Measurements from ENCODE around the gene MAFG.
A peak's percentile ranks its signal among the peaks of the same experiment; 100 is the strongest.

The MAFG gene

DNA sequence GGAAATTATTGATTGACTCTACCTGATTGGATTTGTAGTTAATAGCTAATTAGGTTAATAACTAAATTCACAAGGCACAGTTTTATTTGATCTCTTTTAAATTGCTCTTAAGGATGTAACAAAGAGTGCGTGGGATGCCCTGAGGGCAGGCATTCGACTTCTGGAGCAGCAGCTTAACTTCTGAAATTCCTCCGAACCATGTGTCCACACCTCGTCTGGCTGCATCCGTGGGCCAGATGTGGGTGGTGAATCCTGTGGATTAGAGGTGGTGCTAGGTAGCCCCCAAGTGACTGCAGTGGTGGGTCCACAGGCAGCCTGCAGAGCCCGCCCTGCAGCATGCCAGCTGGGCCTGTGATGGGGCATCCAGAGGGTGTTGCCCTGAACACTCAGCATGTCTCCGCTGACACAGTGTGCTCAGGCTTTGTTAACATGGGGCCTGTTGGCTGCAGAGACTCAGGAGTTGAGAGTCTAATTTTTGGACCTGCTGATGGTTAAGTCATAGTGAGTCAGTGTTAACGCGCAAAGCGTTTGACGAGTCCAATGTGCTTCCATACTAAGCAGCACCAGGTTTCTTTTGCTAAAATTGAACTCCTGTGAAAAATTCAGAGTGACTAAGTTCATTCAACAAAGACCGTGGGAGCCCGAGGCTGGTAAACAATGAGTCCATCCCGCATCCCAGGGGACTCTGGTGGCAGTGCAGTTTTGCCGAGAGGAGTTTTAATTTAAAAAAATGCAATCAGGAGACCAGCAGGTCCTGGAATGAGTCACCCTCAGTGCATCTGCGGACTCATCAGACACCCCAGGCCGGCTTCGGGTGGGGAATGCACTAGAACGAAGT is 29.3 kb downstream of the MAFG start:
- DNase-seq (ENCODE audit: low spot score), result no peak

- no peak for DNase-seq (ENCODE audit: low spot score)
Measured at GRCh38 chr17:81895400-81895799, 32.1 kb downstream of the MAFG start.

- no peak for DNase-seq (ENCODE audit: low spot score)
Measured at GRCh38 chr17:81891303-81891552, 36.3 kb downstream of the MAFG start.

DNA sequence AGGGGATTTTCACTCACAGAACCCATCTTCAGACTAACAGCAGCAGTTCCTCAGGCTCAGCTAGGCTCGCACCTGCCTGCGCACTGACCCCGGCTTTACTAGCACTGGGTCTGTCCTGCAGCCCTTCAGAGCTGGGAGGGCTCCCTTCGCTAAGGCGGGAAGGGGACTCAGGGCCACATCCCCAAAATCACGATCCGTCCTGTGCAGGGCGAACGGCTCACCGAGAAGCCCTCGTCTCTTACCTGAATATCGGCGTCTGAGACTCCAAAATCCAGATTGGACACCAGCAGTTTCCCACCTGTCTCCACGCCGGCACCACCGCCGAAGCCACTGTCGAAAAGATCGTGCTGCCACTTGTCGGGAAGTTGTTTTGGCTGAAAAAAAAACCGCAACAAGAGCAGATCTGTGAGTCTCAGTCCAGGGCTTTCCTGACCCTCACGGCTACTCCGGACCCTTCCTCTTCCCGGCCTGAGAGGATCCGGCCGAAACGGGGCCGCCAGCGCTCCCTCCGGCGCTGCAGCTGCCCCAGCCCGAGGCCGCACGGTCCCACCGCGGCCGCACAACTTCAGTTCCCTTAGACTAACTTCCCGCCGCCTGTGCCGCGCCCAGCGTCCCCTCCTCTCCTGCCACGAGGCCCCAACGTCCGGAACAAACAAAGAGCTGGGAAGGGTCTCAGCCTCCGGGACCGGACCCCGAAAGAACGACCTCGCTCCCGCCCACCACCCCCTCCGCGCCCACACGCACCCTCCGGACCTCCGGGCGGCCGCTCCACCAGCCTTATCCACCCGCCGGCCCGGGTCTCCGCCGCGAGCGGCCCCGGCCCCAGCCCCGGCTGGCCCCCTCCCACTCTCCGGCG is 36.9 kb downstream of the MAFG start:
- no peak for DNase-seq (ENCODE audit: low spot score)

DNA sequence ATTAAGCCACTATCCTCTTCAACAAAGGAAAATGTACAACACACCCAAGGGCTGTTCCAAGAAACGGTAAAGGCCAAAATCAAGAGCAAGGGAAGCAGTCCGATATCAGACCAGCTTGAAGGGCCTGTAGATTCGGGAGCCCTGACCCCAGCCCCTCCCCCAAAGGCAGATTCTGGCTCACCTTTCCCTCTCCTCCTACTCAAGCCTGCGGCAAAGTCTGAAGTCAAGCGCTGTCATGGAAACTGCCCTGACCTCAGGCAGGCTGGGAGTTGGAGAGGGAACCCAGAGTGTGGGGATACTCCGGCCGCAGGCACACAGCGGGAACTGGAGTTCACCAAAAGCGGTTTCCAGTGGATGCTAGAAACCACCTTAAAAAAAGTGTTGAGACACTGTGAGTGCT is 37.9 kb downstream of the MAFG start:
- no peak for DNase-seq (ENCODE audit: low spot score)

GRCh38 chr17:81888988-81889595 is 38.4 kb downstream of the MAFG start:
- DNase-seq (ENCODE audit: low spot score), result no peak

- DNase-seq (ENCODE audit: low spot score), result no peak
Measured at GRCh38 chr17:81888105-81888987, 39.2 kb downstream of the MAFG start.

DNA sequence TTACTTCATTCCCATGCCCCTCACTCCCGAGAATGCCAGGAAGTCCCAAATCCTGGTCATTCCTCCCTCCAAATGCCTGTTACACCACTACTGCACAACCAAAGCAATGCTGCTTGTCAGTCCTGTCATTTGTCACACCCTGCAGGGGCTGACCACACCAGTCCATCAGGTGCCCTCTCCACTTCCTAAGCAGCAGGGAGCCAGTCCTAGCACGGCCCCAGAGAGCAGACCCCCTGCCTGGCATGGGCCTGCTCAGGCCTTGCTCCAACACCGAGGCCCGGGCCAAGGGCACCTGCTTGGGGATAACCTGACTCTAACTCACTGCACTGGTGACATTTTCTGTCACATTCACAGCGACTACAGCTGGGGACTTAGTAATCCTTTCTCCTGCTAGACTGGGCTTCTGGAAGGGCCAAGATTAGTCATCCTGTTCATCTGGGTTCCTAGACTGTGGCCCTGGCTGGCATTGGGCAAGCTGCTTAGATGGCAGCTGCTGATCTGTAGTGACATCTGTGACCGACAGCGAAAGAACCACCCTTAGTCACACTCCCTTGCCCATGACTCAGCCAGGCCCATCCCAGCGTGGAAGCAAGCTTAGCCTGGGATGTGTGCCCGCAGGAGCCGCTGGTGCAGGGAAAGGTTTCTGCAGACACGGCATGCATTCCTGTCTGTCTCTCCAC is 41.5 kb downstream of the MAFG start:
- no peak for DNase-seq (ENCODE audit: low spot score)

- no peak for DNase-seq (ENCODE audit: low spot score)
Measured at GRCh38 chr17:81885454-81885853, 42.1 kb downstream of the MAFG start.

- no peak for DNase-seq (ENCODE audit: low spot score)
Measured at GRCh38 chr17:81884968-81885367, 42.6 kb downstream of the MAFG start.

GRCh38 chr17:81884520-81884919 is 43.0 kb downstream of the MAFG start:
- DNase-seq (ENCODE audit: low spot score), result no peak

DNA sequence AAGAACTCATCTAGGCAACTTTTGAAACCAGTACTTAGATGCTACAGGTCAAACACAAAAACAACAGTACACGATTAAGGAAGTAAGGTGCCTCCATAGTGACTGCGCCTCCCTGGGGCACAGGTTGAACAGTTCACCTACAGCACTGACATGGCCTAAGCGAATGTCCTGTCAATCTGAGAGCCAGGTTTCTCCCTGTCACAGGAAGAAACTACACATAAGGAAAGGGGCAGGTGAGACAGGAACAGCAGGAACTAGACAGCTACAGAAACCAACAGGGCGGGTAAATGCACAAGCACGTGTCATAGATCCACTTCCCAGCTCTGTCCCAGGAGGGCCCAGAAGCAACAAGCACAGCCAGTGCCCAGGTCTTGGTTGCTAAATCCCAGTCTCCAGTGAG is 48.4 kb downstream of the MAFG start:
- no peak for DNase-seq (ENCODE audit: low spot score)

DNA sequence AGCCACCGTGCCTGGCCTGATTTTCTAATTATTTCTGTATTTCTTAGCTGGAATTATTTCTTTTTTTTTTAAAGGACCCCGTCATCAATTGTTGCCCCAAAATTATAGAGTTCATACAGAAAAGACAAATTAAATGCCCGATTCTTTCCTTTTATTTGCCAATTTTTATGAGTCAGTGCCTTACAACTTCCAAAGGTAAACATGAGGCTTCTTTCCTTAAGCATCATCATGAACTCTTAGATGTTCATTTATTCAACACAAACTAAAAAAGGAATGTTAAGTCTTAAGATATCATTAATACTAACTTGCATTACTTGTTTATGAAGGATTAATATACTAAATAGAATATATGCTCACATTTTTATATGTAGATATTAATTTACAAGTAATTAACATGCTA is 49.2 kb downstream of the MAFG start:
- DNase-seq (ENCODE audit: low spot score), result no peak

DNA sequence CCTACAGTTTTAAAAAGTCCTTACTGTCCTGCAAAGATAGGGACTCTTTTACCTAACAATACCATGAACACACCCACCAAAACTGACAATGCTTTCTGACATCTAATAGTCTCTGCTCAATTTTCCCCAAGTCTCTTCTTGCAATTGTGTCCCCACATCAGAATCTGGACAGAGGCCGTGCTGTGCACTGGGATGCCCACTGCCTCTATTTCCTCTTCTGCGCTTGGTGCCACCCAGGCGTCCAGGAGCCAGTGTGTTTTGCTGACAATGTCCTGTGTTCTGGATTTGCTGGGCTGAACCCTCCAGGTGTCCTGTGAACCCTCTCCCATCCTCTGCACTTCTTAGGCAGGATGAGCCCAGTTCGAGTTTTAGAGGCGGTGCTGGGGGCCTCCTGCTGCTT is 50.0 kb downstream of the MAFG start:
- DNase-seq (ENCODE audit: low spot score), result no peak

DNA sequence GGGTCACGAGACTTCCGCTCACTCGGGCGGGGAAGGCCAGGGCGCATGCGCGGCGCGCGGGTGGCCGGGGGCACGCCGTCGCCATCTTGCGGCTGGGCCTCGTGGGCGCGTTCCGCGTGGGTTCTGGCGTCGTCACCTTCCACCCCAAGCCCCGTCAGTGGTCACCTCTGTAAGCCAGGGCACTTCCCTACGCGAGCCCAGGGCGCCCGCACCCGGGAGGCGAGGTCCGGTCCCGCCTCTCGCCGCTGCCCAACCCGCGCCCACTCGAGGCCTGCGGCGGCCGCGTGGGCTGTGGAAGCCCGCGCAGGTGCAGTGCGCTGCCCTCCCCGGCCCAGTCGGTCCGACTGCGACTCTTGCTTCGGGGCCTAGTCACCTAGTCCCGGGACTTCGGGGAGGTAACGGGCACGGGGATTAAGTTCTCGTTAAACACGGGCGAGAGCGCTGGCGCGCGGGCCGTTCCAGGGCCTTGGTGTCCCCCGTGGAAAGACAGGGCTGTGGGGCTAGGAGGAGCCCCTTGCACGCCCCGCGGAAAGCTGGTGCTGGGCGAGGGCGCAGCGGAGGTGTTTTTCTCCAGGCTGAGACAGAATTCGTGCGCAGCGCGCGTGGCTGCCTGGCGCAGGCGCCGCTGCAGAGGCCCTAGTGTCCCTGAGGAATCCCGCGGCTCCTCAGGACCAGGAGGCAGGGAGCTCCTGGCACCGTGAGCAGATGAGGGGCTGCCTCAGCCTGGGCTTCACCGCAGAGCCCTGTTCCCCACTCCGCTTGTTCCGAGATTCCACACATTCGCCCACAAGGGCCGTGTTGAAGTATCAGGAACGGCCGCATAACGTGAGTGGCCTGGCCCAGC is 55.9 kb downstream of the MAFG start:
- DNase-seq (ENCODE audit: low spot score), result peak; percentile 96

- DNase-seq (ENCODE audit: low spot score), result no peak
Measured at GRCh38 chr17:81870981-81871386, 56.6 kb downstream of the MAFG start, which contains the start of gene ARHGDIA. Gene ARHGDIA (minus strand): TSS chr17:81871337. CDS start chr17:81869930, 1,407 bp downstream.

DNA sequence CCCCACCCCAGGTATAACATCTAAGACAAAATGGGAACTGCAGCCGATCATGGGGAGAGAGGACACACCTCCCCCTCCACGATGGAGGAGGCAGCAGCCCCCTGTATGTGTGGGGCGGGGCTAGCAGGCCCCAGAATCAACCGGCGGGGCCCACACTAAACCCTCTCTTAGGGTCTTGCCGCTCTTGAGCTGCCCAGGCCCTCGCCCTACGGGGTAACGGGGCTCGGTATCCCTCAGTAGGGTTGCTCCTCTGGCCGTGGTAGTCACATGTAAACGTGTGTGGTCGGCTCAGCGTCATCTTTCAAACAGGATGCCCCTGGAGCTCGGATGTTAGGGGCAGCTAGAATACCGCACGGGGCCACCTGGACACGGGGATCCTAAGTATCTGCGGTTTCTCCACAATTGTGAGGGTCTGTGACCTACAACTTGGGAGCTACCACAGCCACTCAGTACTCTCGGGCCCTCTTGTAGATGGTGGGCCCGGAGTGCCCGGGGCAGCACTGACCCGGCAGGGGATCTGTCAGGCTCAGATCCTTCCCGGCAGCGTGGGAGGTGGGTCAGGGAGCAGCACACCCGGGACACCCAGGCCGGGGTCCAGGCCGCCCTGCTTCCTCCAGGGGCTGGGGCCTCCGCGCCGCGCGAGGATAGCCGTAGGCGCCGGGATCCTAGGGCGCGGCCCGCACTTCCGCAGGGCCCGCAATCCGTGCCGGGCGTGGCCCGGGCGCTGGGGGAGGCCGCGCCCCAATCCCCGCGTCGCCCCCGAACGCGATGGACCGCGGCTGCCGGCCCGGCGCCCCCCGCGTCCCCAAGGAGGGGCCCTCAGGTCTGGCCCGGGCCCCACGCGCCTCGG is 57.2 kb downstream of the MAFG start:
- DNase-seq (ENCODE audit: low spot score), result peak; percentile 36

DNA sequence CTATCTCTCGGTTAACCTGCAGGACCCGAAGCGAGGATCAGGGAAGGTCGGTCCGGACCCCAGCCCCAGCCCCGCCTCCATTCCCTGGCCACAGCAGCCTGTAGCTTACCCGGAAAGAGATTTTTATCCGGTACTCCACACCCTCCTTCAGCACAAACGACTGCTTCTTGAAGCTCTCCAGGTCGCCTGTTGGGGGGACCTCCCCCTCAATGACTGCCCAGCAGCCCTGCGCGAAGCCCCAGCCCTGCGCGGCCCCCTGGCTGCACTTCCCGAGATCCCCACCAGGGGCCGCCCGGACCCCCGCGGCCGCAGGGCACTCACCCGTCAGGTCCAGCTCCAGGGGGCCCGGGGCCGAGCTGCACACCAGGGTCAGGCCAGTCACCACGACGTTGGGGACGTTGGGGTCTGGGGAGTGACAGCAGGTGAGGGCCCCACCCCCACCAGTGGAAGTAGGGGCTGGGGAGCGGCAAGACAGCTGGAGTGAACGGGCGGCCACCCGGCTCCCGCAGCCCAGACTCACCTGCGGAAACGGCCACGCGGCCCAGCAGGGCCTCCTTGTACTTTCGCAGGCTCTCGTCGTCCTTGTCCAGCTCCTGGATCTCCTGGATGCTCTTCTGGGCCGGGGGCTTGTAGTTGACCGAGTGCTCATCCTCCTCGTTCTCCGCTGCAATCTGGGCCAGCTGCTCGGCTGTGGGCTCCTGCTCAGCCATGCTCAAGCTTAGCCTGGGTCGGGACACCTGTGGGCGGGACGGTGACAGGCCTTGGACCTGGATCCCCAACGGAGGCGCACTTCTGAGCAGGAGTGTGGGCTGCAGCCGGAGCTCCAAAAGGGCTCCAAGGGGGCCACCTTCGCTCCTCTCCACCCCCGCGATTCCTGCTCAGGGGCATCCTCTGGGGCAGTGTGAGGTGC is 58.1 kb downstream of the MAFG start:
- peak; percentile 30 for DNase-seq (ENCODE audit: low spot score)

Data from CD4-positive, alpha-beta T cell treated with Interleukin-15 for 4 hours (primary cell).